Hematopoietic multipotent progenitor cell treated with erythropoietin and hydrocortisone succinate and interleukin-3 and kit ligand, for 8 days (in vitro differentiated cells): ENCODE results near the gene PRKAR2B.
"Not testable (repeated sequence)": the region's sequence is repeated elsewhere in the genome, so short reads cannot be mapped to it uniquely, and the experiment has no call there.

ENCODE experiments used
- DNase-seq: peaks from one replicate; pipeline ENCODE4 v3.0.0-alpha.2; 2015

The PRKAR2B gene

DNA sequence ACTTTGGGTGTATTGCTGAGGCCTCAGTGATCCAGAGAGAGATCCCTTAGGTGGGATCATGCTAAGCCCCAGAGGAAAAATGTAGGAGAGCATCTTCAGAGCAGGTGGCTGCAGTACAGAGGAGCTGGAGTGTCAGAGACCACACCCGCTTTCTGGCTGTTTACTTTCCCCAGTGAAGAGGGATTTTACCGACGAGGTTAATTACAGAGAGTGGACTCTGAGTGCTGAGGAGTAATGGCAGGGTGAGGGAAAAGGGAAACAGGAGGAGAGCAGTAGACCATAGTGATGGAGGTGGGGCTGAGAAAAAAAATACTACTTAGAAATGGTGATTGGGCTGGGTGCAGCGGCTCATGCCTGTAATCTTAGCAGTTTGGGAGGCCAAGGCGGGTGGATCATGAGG, 81.0 kb downstream of the PRKAR2B start:
- no peak for DNase-seq

DNA sequence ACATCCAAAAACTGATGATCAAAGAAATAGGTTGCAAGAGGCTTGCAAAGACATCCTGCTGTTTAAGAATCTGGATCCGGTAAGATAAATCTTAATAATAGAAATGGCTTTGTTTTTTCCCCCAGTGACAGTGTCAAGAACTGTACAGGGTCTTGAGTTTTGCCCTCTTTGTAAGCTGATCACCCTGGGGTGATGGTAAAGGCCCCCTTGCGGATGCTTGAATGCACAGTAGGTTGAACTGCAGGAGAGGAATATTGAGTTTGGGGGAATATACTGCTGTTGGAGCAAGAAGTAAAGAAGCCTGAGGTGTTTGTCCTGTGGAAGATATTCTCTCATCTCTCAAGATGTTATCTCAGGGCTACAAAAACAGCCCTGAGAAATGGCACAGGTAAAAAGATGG, 83.7 kb downstream of the PRKAR2B start:
- DNase-seq, result no peak

DNA sequence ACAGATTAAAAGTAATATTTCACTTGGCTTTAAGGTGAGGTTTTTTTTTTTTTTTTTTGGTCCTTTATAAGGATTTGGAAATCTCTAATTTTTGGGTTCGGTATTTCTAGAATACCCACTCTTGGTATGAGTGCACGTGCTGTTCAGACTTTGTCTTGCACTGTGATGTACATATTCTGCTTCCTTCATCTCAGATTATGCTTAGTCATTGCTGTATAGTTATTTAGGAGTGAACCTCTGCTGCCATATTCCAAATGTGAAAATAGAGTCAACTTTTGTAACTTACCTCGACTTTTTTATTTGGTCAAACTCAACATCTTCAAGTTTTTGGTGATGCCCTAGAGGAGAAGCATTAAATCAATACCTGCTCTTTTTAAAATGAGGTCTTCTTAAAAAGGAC, 84.2 kb downstream of the PRKAR2B start:
- DNase-seq, result no peak

DNA sequence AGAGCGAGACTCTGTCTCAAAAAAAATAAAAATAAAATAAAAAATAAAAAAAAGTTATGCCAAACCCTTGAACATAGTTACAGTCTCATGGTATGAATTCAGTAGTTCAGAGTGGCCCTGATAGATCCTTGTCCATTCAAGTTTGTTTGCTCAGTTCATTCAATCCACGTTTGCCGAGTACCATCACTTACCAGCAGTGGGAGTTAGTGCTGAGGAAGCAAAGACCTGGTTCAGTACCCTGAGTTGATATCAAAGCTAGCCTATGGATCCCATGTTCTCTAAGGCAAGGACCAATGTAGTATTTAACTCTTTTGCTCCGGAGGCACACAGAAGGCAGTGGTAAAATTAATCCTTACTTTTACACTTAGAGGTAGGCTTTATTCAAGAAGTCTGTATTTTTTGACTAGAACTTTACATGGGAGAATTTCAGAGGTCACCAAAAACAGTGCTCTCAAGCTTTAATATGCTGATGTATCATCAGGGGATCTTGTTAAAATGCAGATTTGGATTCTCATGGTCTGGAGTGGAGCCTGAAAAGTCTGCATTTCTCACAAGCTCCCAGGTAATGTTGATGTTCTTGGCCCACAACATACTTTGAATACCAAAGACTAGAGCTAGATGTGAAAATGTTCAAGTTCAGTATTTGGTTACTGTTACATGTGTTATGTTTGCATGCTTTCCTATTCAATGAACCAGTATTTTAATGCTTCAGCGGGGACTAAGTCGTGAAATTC, 86.1 kb downstream of the PRKAR2B start:
- DNase-seq, result no peak

DNA sequence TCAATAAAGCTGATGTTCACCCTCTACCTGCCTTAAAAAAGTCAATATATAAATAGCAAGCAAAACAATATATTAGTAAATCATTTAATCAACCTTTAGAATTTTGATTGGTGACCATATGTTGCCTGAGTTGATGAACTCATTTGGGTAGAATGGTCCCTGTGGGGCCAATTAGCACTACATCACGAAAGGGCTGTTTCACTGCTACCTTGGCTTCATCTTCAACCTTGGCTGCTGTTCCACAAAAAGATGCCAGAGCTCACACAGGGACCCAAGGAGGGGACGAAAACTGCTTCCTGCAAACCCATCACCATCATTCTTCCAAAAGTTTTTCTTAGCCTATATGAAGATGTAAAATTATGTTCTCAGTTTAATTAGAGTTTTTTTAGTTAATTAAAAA, 88.9 kb downstream of the PRKAR2B start:
- no peak for DNase-seq

DNA sequence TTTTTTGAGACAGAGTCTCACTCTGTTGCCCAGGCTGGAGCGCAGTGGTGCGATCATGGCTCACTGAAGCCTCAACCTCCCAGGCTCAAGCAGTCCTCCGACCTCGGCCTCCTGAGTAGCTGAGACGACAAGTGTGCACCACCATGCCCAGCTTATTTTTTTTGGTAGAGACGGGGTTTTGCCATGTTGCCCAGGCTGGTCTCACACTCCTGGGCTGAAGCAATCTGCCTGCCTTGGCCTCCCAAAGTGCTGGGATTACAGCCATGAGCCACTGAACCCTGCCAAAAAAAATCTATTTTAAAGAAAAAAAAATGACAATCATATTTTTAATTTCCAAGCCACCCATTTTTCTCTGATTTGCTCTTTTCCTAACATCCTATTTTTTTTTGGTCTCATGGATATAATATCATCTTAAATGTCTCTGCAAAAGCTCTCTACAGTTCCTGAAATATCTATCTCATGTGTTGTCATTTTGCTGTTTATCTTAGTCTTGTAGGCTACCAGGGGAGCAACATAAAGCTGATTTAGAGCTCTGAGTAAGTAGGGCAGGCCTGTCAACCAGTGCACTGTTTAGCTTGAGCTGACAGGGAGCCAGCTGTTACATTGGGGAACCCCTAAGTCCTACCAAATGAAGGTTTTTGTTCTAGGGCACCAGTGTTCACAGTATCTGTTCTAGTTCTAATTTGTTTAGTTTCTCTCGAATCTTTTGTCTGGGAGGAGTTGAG, 94.4 kb downstream of the PRKAR2B start:
- no peak for DNase-seq

DNA sequence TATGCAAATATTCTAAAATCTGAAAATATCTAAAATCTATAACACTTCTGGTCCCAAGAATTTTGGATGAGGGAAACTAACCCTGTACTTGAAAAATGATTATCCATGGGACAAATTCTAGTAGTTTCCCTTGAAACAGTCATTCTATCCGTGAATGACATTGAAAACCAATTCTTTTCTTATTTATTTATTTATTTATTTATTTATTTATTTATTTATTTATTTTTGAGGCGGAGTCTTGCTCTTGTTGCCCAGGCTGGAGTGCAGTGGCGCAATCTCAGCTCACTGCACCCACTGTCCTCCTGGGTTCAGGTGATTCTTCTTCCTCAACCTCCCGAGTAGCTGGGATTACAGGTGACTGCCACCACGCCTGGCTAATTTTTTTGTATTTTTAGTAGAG, 99.4 kb downstream of the PRKAR2B start:
- DNase-seq, result not testable (repeated sequence)

DNA sequence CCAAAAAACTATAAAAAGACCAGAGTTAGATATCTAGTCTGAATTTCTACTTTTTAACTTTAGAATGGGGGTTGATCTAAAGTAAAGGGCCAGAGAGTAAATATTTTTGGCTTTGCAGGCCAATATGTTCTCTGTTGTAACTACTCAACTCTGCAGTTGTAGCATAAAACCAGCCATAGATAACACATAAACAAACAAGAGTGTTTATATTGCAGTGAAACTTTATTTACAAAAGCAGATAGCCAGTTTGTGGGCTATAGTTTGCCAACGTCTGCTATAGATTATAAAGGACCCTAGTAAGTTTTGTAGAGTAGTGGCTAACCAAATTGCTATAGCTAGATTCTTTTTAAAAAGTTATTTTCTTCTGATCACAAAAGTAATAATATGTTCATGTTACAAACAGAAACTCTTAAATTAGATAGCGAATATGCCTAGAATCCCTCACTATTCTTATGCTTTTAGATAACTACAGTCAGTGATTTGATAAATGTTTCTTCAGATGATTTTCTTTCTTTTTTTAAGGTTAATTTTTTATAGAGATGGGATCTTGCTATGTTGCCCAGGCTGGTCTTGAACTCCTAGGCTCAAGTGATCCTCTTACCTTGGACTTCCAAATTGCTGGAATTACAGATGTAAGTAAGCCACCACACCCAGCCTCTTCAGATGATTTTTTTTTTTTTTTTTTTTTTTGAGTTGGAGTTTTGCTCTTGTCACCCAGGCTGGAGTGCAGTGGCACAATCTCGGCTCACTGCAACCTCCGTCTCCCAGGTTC, 100.7 kb downstream of the PRKAR2B start:
- DNase-seq, result no peak

DNA sequence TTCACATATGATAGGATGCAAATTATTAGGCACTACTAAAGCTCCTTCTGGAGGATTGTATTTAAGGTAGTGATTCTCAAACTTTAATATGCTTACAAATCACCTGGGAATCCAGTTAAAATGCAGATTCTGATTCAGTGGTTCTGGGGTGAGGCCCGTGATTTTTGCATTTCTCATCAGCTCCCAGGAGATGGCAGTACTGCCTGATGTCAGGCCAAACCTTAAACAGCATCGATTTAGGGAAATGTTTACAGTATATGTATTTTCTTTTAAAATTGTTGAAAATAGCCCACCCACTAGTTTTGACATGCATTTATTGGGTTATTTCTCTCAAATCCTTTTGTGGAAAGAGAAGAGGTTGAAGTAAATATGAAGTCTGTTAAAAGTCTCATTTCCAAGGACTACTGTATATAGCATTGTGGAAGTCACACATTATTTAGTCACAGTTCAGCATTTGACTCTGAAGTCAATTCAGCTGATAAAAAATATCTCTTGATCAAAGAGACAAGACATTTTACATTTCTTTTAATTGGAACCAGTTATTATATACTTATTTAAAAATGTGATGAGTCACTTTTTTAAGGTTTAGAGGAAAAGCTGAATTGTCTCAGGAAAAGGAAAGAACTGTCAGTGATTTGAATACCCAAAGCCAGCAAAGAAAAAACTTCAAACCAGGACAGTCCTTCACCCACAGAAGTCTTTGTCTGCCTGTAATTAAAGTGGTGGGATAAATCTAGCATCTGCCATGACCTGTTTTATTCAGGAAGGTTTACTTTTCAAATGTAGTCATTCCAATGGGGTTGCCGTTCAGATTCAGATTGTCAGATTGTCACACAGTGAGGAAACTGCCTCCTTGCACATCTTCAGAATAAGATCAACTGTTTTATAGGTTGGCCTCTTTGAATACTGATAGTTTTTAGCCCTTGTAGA, 103.2 kb downstream of the PRKAR2B start:
- DNase-seq, result peak; percentile 42

DNA sequence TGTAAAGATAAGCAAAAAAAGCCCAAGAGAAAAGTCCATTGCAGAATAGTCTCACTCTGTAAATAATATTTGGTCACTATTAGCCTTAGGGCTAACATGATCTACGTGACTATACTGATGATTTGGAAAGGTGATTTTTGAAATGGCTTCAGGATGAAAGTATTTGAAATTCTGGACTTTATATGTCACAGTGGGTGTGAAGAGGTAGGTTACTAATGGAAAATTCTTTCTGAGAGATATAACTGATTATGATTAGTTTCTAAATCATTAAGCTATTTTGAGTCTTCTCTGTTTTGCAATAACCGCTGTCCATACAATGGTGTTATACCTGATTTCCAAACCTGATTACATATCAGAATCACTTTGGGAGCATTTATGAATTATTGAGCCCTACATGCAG, 104.2 kb downstream of the PRKAR2B start:
- DNase-seq, result no peak

DNA sequence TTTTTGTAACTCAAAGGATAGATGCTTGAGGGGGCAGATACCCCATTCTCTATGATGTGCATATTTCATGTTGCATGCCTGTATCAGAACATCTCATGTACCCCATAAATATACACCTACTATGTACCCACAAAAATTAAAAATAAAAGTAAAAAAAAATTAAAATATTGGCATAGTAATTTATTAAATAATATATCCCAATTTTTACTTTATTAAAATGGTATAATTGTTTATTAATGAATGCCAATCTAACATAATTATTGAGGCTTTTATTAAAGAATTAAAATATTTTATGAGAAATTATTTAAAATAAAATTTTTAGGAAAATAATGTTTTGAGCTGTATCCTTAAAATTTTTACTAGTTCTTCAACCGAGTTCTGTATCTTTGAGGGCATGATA, 105.4 kb downstream of the PRKAR2B start:
- DNase-seq, result no peak

DNA sequence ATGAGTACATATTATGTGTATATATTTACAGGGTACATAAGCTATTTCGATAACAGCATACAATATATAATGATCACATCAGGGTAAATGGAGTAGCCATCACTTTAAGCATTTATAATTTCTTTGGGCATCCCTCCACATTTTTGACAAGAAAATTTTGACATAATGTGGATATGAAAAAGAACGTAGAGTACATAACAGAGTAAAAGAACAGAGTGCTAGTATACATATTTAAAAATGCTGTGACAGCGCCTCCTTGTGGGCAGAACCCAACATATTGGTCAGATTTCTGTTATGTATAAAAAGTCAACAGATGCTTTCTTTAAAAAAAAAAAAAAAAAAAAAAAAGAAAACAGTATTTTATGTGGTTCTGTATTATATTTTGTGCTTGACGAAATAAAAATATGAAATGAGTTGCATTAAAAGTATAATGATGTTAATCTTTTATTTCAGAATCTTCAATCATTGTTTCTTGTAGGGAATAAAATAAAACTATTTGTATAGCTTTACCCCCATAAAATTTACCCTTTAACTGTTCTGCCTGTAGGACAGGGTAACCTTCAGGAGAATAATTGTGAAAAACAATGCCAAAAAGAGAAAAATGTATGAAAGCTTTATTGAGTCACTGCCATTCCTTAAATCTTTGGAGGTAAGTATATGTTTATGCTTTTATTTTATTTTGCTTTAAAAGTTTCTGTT, 106.0 kb downstream of the PRKAR2B start:
- DNase-seq, result peak; percentile 86

DNA sequence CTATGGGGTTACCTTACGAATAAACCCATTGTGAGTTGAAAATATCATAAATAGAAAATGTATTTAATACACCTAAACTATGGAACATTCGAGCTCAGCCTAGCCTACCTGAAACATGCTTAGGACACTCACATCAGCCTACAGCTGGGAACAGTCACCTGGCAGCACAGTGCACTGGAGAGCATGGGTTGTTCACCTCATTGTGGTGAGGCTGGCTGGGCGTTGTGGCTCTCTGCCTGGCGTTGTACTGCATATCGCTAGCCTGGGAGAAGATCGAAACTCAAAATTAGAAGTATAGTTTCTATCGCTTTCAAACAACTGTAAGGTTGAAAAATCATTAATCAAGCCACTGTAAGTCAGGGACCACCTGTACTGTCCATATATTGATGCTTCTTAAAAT, 107.0 kb downstream of the PRKAR2B start:
- DNase-seq, result no peak

DNA sequence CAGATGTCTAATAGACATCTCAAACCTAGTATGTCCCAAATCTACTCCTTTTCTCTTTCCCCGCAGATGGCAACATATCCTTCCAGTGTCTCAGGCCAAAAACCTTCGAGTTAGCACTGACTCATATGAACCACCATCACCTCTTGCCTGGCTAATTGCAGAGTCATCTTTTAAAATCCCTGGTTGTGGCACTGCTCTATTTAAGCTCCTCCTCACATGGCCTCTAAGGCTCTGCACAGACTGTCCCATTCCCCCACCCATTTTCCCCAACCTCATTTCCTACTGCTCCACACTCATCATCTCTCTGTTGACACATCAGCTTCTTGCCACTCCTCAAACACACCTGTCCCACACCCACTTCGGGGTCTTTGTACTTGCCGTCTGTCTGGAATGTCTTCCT, 107.5 kb downstream of the PRKAR2B start:
- no peak for DNase-seq

DNA sequence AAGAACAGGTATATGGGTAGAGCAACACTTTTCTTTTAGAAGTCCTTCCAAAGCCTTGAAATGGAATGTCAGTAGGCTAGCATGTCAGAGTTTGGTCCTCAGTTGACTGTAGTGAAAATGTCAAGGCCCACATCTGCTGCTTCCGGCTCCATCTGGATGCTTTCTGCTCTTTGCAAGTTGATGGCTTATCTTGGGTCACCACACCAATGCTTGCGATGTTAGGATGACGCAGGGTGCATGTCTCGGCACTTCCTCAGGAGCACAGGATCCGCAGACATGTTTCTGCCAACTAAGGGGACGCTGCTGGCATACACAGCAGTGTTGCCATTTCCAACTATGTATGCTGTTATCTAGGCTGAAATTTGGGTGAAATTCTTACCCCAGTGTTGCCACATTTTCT, 110.3 kb downstream of the PRKAR2B start:
- DNase-seq, result no peak

DNA sequence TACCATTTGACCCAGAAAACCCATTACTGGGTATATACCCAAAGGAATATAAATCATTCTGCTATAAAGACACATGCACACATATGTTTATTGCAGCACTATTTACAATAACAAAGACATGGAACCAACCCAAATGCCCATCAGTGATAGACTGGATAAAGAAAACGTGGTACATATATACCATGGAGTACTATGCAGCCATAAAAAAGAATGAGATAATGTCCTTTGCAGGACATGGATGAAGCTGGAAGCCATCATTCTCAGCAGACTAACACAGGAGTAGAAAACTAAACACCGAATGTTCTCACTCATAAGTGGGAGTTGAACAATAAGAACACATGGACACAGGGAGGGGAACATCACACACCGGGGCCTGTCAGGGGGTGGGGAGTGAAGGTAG, 111.2 kb downstream of the PRKAR2B start:
- not testable (repeated sequence) for DNase-seq

DNA sequence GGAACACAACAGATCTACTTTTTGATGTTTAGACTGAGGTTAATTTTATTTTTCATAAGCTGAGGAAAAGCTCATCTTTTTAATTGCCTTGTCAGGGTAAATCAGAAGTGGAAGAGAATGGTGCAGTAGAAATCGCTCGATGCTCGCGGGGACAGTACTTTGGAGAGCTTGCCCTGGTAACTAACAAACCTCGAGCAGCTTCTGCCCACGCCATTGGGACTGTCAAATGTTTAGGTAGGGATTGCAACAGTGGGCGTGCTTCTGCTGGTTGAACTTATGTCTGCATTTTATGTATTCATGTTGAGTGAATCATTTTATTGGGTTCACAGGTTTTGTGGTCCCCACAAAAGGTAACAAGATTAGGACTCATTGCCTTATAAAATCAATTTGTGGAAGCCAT, 112.6 kb downstream of the PRKAR2B start:
- DNase-seq, result no peak

DNA sequence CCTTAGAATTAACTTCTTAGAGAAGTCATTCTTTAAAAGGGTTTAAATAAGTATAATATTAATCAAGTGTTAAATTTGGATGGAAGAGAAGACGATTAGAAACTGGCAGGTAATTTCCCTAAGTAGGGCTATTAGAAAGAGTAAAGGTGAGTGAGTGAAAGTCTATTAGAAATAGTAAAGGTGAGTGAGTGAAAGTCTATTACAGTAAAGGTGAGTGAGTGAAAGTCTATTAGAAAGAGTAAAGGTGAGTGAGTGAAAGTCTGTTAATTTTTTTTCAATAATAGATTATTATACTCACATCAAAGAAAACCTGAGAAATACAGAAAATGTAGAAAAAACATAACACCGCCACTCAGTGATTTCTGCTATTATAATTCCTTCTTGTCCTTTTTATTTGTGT, 113.5 kb downstream of the PRKAR2B start:
- no peak for DNase-seq

DNA sequence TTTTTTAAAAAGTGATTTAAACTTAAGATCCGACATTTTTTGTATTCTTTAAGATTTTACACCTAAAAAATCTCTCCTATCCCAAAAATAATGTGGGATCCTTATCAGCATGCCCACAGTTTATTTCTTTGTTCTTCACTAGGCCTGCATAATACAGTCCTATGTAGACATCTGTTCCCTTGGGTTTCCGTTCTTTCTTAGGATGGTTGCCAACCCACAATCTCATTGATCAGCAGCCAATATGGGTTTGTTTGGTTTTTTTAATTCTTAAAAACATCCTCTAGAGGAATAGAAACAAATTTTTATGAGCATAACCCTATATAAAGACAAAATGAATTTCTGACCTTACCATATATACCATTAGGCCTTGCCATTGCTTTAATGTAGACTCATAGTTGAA, 115.9 kb downstream of the PRKAR2B start:
- no peak for DNase-seq

DNA sequence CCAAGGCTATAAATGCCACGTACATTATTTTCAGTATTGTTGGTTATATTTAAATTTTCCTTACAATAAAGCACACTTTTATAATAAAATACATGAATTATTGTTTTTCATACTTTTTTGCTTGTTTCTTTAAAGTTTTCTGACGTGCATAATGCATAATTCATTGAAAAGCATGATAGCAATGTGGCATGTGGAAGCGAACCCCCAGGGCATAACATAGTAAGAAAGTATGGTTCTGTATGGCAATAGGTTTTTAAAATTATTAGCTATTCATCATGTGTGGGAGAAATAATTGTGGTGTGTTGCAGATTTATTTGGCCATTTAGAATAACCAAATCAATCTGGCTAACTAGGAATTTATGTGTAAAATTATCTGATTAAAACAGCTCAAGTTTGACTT, 116.9 kb downstream of the PRKAR2B start:
- no peak for DNase-seq

DNA sequence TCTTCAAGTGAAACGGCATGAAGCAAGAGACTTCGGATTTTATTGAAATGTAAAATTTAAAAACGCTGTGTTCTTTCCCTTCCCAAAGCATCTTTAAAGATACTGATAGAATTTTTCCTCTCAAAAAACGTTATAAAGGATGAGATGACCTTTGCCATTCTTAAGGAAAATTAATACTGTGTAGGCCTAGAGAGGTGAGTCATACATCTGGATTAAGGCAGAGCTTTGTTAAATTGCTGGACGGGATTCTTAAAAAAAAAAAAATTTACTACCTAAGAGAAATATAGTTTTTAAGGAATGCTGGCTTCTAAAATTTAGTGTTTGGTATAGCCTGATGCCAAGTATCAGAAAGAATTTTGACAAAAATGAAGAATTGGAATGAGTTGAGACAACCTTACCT, 118.0 kb downstream of the PRKAR2B start:
- no peak for DNase-seq

DNA sequence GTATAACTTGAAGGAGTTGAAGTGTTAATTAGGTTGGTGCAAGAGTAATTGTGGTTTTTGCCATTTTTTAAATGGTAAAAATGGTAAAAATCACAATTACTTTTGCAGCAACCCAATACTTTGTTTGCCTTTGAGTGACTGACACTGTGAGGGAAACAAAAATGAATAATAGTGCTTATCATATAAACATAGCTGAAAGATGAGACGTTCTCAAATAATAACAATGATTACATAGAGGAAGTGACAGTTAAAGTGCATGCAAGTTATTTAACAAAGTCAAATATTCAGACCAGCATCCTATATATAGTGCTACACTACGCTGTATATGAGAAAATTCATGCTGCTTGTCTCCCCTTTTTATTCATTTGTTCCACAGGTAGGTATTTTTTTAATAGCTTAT, 119.6 kb downstream of the PRKAR2B start:
- DNase-seq, result no peak
